ENCODE results near the gene ARRDC4. TPM values are rescaled to one million over a fixed set of nuclear protein-coding genes. Genes with fewer than 3 reads are reported as not detected.

The ARRDC4 gene
- total RNA-seq, 1 experiment from 2014 or later: 8.7 TPM

DNA sequence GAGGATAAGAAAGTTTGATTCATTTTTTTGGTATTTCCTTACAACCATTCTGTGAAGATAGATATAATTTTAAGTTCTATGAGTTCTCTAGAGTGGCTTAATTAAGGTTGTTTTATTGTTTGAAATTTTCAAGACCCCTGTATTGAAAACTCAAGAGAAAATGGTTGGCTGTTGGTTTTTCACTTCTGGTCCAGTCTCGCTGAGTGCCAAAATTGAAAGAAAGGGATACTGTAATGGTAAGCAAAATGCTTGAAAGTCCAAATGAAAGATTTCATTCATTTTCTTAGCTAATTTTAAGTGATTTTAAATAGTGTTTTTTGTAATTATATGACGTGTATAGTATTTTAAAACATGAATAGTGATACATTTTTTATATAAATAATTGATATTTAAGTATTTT is 7.4 kb downstream of the ARRDC4 start:
- no peak overlapping the region for H4K5ac ChIP-seq (ENCODE audit: insufficient read length, low read depth, low read length)
- no peak for DNase-seq
- no peaks in the 10 kb centered on the region for H3K9me3 ChIP-seq (ENCODE audit: control insufficient read depth, low read depth, low read length)
- no peaks in the 10 kb centered on the region for H3K4me1 Mint-ChIP-seq
- H2BK120ac ChIP-seq (ENCODE audit: low read depth, low read length, poor library complexity, severe bottlenecking): no peak overlapping the region
- H3K9me3 Mint-ChIP-seq: no peaks in the 10 kb centered on the region
- H2BK20ac ChIP-seq (ENCODE audit: low read depth, low read length, poor library complexity, severe bottlenecking): no peak overlapping the region
- H3K23me2 ChIP-seq (ENCODE audit: insufficient read length, low read depth, low read length, poor library complexity, severe bottlenecking): no peaks in the 10 kb centered on the region
- H3T11ph ChIP-seq (ENCODE audit: low read length): no peak overlapping the region
- no peak overlapping the region for H3K9ac ChIP-seq (ENCODE audit: extremely low read depth, insufficient read length, low read length)
- no peak overlapping the region for H2BK5ac ChIP-seq (ENCODE audit: insufficient read length, low read length)
- H3K27ac Mint-ChIP-seq: no peak overlapping the region
- no peak overlapping the region for H3K23ac ChIP-seq (ENCODE audit: insufficient read length, low read depth, low read length)
- H2BK15ac ChIP-seq (ENCODE audit: low read depth, low read length): no peak overlapping the region
- no peak overlapping the region for H3K18ac ChIP-seq (ENCODE audit: insufficient read length, low read depth, low read length)
- no peak overlapping the region for H2BK12ac ChIP-seq (ENCODE audit: insufficient read length, low read depth, low read length)
- WGBS (ENCODE audit: extremely low coverage, insufficient read length, low lambda C conversion rate): no CpG with 5 or more reads among the region's 2 CpGs
- H3K4me1 ChIP-seq (ENCODE audit: insufficient read depth, low read length): no peaks in the 10 kb centered on the region
- H3K56ac ChIP-seq (ENCODE audit: insufficient read length, low read depth, low read length): no peak overlapping the region
- no peaks in the 10 kb centered on the region for H3K79me1 ChIP-seq (ENCODE audit: insufficient read depth, low read depth, low read length, poor library complexity, severe bottlenecking)
- H3K27me3 ChIP-seq (ENCODE audit: insufficient read depth, low read length): no peaks in the 10 kb centered on the region
- H3K27me3 Mint-ChIP-seq (ENCODE audit: low read depth): no peaks in the 10 kb centered on the region
- H3K36me3 Mint-ChIP-seq (ENCODE audit: insufficient read depth in 1 of 3, low read depth in 3 of 3): peaks cover 3 to 38% (median 17%) of the 10 kb centered on the region in 3 experiments; a peak in 5 of 7 replicates
- no peak overlapping the region for H2AK5ac ChIP-seq (ENCODE audit: insufficient read length, low read length)
- no peak overlapping the region for H3K14ac ChIP-seq (ENCODE audit: insufficient read depth, low read length)
- H4K20me1 ChIP-seq (ENCODE audit: control insufficient read depth, insufficient read depth, insufficient read length): no peaks in the 10 kb centered on the region
- no peak overlapping the region for H4K8ac ChIP-seq (replicated peaks; ENCODE audit: insufficient read length, low read depth, low read length)
- no peak overlapping the region for H3K4me3 Mint-ChIP-seq
- no peak overlapping the region for H3K4me2 ChIP-seq (ENCODE audit: insufficient read depth, insufficient read length, low read length)
- H3K4ac ChIP-seq (ENCODE audit: low read depth, low read length): no peak overlapping the region
- H4K91ac ChIP-seq (ENCODE audit: insufficient read length, low read depth, low read length): no peak overlapping the region
- H2AFZ ChIP-seq (ENCODE audit: low read length): no peak overlapping the region
- H3K27ac ChIP-seq (ENCODE audit: insufficient read length, low read depth, low read length): no peak overlapping the region
- TF ChIP-seq, protein P1, sequence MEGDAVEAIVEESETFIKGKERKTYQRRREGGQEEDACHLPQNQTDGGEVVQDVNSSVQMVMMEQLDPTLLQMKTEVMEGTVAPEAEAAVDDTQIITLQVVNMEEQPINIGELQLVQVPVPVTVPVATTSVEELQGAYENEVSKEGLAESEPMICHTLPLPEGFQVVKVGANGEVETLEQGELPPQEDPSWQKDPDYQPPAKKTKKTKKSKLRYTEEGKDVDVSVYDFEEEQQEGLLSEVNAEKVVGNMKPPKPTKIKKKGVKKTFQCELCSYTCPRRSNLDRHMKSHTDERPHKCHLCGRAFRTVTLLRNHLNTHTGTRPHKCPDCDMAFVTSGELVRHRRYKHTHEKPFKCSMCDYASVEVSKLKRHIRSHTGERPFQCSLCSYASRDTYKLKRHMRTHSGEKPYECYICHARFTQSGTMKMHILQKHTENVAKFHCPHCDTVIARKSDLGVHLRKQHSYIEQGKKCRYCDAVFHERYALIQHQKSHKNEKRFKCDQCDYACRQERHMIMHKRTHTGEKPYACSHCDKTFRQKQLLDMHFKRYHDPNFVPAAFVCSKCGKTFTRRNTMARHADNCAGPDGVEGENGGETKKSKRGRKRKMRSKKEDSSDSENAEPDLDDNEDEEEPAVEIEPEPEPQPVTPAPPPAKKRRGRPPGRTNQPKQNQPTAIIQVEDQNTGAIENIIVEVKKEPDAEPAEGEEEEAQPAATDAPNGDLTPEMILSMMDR (conservative IDR thresholded peaks at IDR 0.05): no peak
- no peaks in the 10 kb centered on the region for H3K79me2 ChIP-seq (ENCODE audit: insufficient read depth, low read length)
